ENCODE data around the gene TPSG1.

TPSG1 gene

GRCh38 chr16:1258906-1259759, 34.1 kb upstream of the TPSG1 start:
- Histone ChIP-seq H3K27me3 (replicated peaks; ENCODE audit: insufficient read depth, low read length) (peaks cover 80% of the 10 kb centered on the region), H3K79me2 (ENCODE audit: low read length) (no peaks in the 10 kb centered on the region), H3K9me3 (replicated peaks; ENCODE audit: insufficient read depth, low read length) (no peaks in the 10 kb centered on the region), H3K27ac (ENCODE audit: low read length) (no peak overlapping the region), H3K4me3 (ENCODE audit: low read length) (0 out of 2 replicates have a peak overlapping the region, but pooled peaks have one; percentile 25), H3K36me3 (replicated peaks; ENCODE audit: insufficient read depth, low read length) (no peaks in the 10 kb centered on the region), H4K20me1 (ENCODE audit: insufficient read depth, low read length) (no peaks in the 10 kb centered on the region), H3K9ac (ENCODE audit: low read length) (no peak overlapping the region), H3K4me1 (ENCODE audit: low read length) (no peaks in the 10 kb centered on the region), H2AFZ (ENCODE audit: low read length) (peak overlapping the region; percentile 20; the same call in 1 of the 2 replicates), H3K4me2 (ENCODE audit: low read depth, low read length) (peak overlapping the region; percentile 71), H3K9me2 (replicated peaks; ENCODE audit: insufficient read depth, low read length) (no peaks in the 10 kb centered on the region), H3F3A (ENCODE audit: insufficient read depth, low read length) (no peaks in the 10 kb centered on the region)
- TF ChIP-seq EZH2phosphoT487 (IDR thresholded peaks at IDR 0.05; ENCODE audit: low read length), result no peak
- TF ChIP-seq EZH2 (optimal IDR thresholded peaks at IDR 0.05; ENCODE audit: low read depth, low read length), result no peak
- TF ChIP-seq CTCF (IDR thresholded peaks at IDR 0.05; ENCODE audit: low read length), result no peak
- DNase-seq, result no peak

- H3K9me3 ChIP-seq (replicated peaks; ENCODE audit: insufficient read depth, low read length), result no peaks in the 10 kb centered on the region
- H3K4me1 ChIP-seq (ENCODE audit: low read length), result no peaks in the 10 kb centered on the region
- no peak overlapping the region for H3K4me2 ChIP-seq (ENCODE audit: low read depth, low read length)
- TF ChIP-seq CTCF (IDR thresholded peaks at IDR 0.05; ENCODE audit: low read length) (no peak), EZH2phosphoT487 (IDR thresholded peaks at IDR 0.05; ENCODE audit: low read length) (no peak), EZH2 (optimal IDR thresholded peaks at IDR 0.05; ENCODE audit: low read depth, low read length) (no peak)
- H3F3A ChIP-seq (ENCODE audit: insufficient read depth, low read length), result no peaks in the 10 kb centered on the region
- DNase-seq, result no peak
- H2AFZ ChIP-seq (ENCODE audit: low read length), result no peak overlapping the region
- H3K9ac ChIP-seq (ENCODE audit: low read length), result no peak overlapping the region
- no peak overlapping the region for H3K4me3 ChIP-seq (ENCODE audit: low read length)
- no peaks in the 10 kb centered on the region for H4K20me1 ChIP-seq (ENCODE audit: insufficient read depth, low read length)
- H3K27me3 ChIP-seq (replicated peaks; ENCODE audit: insufficient read depth, low read length), result peaks cover 71% of the 10 kb centered on the region
- no peaks in the 10 kb centered on the region for H3K36me3 ChIP-seq (replicated peaks; ENCODE audit: insufficient read depth, low read length)
- no peaks in the 10 kb centered on the region for H3K79me2 ChIP-seq (ENCODE audit: low read length)
- H3K9me2 ChIP-seq (replicated peaks; ENCODE audit: insufficient read depth, low read length), result no peaks in the 10 kb centered on the region
- no peak overlapping the region for H3K27ac ChIP-seq (ENCODE audit: low read length)
These were observed 33.1 kb upstream of the TPSG1 start for GRCh38 chr16:1258225-1258600.

GRCh38 chr16:1257561-1258224, 32.6 kb upstream of the TPSG1 start:
- peaks cover 66% of the 10 kb centered on the region for H3K27me3 ChIP-seq (replicated peaks; ENCODE audit: insufficient read depth, low read length)
- H4K20me1 ChIP-seq (ENCODE audit: insufficient read depth, low read length), result no peaks in the 10 kb centered on the region
- no peak overlapping the region for H3K9ac ChIP-seq (ENCODE audit: low read length)
- no peak for DNase-seq
- H3K27ac ChIP-seq (ENCODE audit: low read length), result no peak overlapping the region
- H3K9me2 ChIP-seq (replicated peaks; ENCODE audit: insufficient read depth, low read length), result no peaks in the 10 kb centered on the region
- no peaks in the 10 kb centered on the region for H3K79me2 ChIP-seq (ENCODE audit: low read length)
- H3K9me3 ChIP-seq (replicated peaks; ENCODE audit: insufficient read depth, low read length), result no peaks in the 10 kb centered on the region
- H3K4me1 ChIP-seq (ENCODE audit: low read length), result no peaks in the 10 kb centered on the region
- no peak overlapping the region for H2AFZ ChIP-seq (ENCODE audit: low read length)
- TF ChIP-seq EZH2phosphoT487 (IDR thresholded peaks at IDR 0.05; ENCODE audit: low read length), result no peak
- no peak for TF ChIP-seq EZH2 (optimal IDR thresholded peaks at IDR 0.05; ENCODE audit: low read depth, low read length)
- TF ChIP-seq CTCF (IDR thresholded peaks at IDR 0.05; ENCODE audit: low read length), result no peak
- H3K4me2 ChIP-seq (ENCODE audit: low read depth, low read length), result no peak overlapping the region
- no peak overlapping the region for H3K4me3 ChIP-seq (ENCODE audit: low read length)
- no peaks in the 10 kb centered on the region for H3F3A ChIP-seq (ENCODE audit: insufficient read depth, low read length)
- no peaks in the 10 kb centered on the region for H3K36me3 ChIP-seq (replicated peaks; ENCODE audit: insufficient read depth, low read length)
